ENCODE results near the gene HSD17B4. TPM values are rescaled to one million over a fixed set of nuclear protein-coding genes. Genes with fewer than 3 reads are reported as not detected.

Gene HSD17B4
- total and polyA plus RNA-seq, 2 of the 13 experiments (the other 11 are each of a cell fraction or from before 2014, with no cell fraction given), result 178 to 399 TPM

DNA sequence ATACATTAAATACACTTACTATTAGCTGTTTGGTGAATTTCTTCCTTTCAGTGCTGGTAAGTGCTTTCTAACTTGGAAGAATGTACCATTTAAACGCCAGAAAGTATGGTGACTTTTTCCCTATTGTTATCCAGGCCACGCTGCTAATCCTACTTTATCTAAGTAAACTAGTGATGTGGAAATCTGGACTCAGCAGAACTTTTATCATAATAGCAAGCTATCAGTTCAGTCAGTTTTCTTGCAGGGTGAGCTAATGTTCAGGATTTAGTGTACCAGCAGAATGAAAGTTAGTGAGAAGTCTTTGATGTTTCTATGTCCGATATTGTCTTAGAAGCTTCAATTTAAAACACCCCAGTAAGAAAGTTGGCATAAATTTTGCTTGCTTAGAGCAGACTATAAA is 72.2 kb downstream of the HSD17B4 start (continued):
- TF ChIP-seq ZNF782 (CRISPR knock-in tag; IDR thresholded peaks at IDR 0.05; ENCODE audit: borderline replicate concordance), result no peak
- no peak for TF ChIP-seq JUN (CRISPR knock-in tag; IDR thresholded peaks at IDR 0.05)
- no peak for TF ChIP-seq ZBTB20 (CRISPR knock-in tag; IDR thresholded peaks at IDR 0.05; ENCODE audit: borderline replicate concordance, low read depth)
- no peak for TF ChIP-seq WIZ (CRISPR knock-in tag; IDR thresholded peaks at IDR 0.05)
- no peak for TF ChIP-seq ZNF33A (CRISPR knock-in tag; IDR thresholded peaks at IDR 0.05; ENCODE audit: borderline replicate concordance)
- TF ChIP-seq ZNF331 (CRISPR knock-in tag; IDR thresholded peaks at IDR 0.05), result peak; percentile 43; the same call in 1 of the 2 replicates
- TF ChIP-seq ZNF446 (CRISPR knock-in tag; IDR thresholded peaks at IDR 0.05), result no peak
- TF ChIP-seq RFX1 (IDR thresholded peaks at IDR 0.05), result no peak
- TF ChIP-seq NRL (CRISPR knock-in tag; IDR thresholded peaks at IDR 0.05; ENCODE audit: borderline replicate concordance), result no peak
- TF ChIP-seq HNRNPH1 (optimal IDR thresholded peaks at IDR 0.05; ENCODE audit: low read depth, low read length), result no peak
- TF ChIP-seq, protein P1, sequence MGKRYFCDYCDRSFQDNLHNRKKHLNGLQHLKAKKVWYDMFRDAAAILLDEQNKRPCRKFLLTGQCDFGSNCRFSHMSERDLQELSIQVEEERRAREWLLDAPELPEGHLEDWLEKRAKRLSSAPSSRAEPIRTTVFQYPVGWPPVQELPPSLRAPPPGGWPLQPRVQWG (CRISPR knock-in tag; IDR thresholded peaks at IDR 0.05; ENCODE audit: borderline replicate concordance, low read depth), result no peak
- TF ChIP-seq SIX4 (CRISPR knock-in tag; IDR thresholded peaks at IDR 0.05), result no peak
- no peak for TF ChIP-seq THYN1 (CRISPR knock-in tag; IDR thresholded peaks at IDR 0.05; ENCODE audit: borderline replicate concordance, low read depth)
- TF ChIP-seq, protein P2, sequence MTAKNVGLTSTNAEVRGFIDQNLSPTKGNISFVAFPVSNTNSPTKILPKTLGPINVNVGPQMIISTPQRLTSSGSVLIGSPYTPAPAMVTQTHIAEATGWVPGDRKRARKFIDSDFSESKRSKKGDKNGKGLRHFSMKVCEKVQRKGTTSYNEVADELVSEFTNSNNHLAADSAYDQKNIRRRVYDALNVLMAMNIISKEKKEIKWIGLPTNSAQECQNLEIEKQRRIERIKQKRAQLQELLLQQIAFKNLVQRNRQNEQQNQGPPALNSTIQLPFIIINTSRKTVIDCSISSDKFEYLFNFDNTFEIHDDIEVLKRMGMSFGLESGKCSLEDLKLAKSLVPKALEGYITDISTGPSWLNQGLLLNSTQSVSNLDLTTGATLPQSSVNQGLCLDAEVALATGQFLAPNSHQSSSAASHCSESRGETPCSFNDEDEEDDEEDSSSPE (CRISPR knock-in tag; IDR thresholded peaks at IDR 0.05), result no peak
- no peak for TF ChIP-seq ZNF44 (CRISPR knock-in tag; IDR thresholded peaks at IDR 0.05)
- TF ChIP-seq GFI1 (CRISPR knock-in tag; IDR thresholded peaks at IDR 0.05; ENCODE audit: borderline replicate concordance), result peak; percentile 64; the same call in 1 of the 2 replicates
- TF ChIP-seq, protein P3, sequence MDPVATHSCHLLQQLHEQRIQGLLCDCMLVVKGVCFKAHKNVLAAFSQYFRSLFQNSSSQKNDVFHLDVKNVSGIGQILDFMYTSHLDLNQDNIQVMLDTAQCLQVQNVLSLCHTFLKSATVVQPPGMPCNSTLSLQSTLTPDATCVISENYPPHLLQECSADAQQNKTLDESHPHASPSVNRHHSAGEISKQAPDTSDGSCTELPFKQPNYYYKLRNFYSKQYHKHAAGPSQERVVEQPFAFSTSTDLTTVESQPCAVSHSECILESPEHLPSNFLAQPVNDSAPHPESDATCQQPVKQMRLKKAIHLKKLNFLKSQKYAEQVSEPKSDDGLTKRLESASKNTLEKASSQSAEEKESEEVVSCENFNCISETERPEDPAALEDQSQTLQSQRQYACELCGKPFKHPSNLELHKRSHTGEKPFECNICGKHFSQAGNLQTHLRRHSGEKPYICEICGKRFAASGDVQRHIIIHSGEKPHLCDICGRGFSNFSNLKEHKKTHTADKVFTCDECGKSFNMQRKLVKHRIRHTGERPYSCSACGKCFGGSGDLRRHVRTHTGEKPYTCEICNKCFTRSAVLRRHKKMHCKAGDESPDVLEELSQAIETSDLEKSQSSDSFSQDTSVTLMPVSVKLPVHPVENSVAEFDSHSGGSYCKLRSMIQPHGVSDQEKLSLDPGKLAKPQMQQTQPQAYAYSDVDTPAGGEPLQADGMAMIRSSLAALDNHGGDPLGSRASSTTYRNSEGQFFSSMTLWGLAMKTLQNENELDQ (CRISPR knock-in tag; IDR thresholded peaks at IDR 0.05; ENCODE audit: borderline replicate concordance), result no peak
- no peak for TF ChIP-seq ZNF143 (CRISPR knock-in tag; IDR thresholded peaks at IDR 0.05)
- no peak for TF ChIP-seq TRIM24 (CRISPR knock-in tag; IDR thresholded peaks at IDR 0.05)
- TF ChIP-seq ZSCAN30 (CRISPR knock-in tag; IDR thresholded peaks at IDR 0.05), result no peak
- TF ChIP-seq SALL1 (CRISPR knock-in tag; IDR thresholded peaks at IDR 0.05), result peak; percentile 22; the same call in 1 of the 2 replicates
- TF ChIP-seq, protein P4, sequence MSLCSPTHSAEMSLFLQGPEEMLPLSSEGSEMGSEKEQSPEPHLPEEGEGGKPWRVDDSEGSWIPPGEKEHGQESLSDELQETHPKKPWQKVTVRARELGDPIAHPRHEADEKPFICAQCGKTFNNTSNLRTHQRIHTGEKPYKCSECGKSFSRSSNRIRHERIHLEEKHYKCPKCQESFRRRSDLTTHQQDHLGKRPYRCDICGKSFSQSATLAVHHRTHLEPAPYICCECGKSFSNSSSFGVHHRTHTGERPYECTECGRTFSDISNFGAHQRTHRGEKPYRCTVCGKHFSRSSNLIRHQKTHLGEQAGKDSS (CRISPR knock-in tag; IDR thresholded peaks at IDR 0.05; ENCODE audit: borderline replicate concordance, low read depth), result no peak
- no peak for TF ChIP-seq REL (CRISPR knock-in tag; conservative IDR thresholded peaks at IDR 0.05)
- no peak for TF ChIP-seq FOXA1 (IDR thresholded peaks at IDR 0.05)
- TF ChIP-seq FOXA1 (CRISPR knock-in tag; IDR thresholded peaks at IDR 0.05), result peak; percentile 69
- TF ChIP-seq, protein P5, sequence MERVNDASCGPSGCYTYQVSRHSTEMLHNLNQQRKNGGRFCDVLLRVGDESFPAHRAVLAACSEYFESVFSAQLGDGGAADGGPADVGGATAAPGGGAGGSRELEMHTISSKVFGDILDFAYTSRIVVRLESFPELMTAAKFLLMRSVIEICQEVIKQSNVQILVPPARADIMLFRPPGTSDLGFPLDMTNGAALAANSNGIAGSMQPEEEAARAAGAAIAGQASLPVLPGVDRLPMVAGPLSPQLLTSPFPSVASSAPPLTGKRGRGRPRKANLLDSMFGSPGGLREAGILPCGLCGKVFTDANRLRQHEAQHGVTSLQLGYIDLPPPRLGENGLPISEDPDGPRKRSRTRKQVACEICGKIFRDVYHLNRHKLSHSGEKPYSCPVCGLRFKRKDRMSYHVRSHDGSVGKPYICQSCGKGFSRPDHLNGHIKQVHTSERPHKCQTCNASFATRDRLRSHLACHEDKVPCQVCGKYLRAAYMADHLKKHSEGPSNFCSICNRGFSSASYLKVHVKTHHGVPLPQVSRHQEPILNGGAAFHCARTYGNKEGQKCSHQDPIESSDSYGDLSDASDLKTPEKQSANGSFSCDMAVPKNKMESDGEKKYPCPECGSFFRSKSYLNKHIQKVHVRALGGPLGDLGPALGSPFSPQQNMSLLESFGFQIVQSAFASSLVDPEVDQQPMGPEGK (CRISPR knock-in tag; IDR thresholded peaks at IDR 0.05), result 0 out of 2 replicates have a peak, but pooled peaks have one; percentile 15
- TF ChIP-seq NFRKB (IDR thresholded peaks at IDR 0.05), result no peak
